GM12878 (cell line): Measurements from ENCODE around the gene TACR2. TPM values are rescaled to one million over a fixed set of nuclear protein-coding genes. Genes with fewer than 3 reads are reported as not detected.

ENCODE experiments used
- BRCA1 ChIP-seq: IDR thresholded peaks from 2 replicates; pipeline ENCODE4 v1.6.1; 2011; ENCODE audit warnings: low read depth, low read length, improper control_type of control experiment
- CBX3 ChIP-seq: fragments of 200-600 bp; sonication (generic); IDR thresholded peaks from 2 replicates; pipeline ENCODE4 v1.6.1; 2016; ENCODE audit warnings: low read depth, borderline replicate concordance
- ESRRA ChIP-seq: IDR thresholded peaks from 2 replicates; pipeline ENCODE4 v1.6.1; 2012; ENCODE audit warnings: mild to moderate bottlenecking, low read length, improper control_type of control experiment
- IKZF1 ChIP-seq: fragments of 450-650 bp; conservative IDR thresholded peaks from 2 replicates; pipeline ENCODE4 v1.6.1; 2017; ENCODE audit warnings: antibody characterized with exemption, mild to moderate bottlenecking
- MEF2B ChIP-seq: fragments of 450-650 bp; IDR thresholded peaks from 2 replicates; pipeline ENCODE4 v1.6.1; 2018; ENCODE audit warnings: mild to moderate bottlenecking, moderate library complexity; ENCODE audit not compliant: partially characterized antibody, poor library complexity, severe bottlenecking
- MYC ChIP-seq: IDR thresholded peaks from 2 replicates; pipeline ENCODE4 v1.6.1; 2011; ENCODE audit warnings: mild to moderate bottlenecking, low read length, moderate library complexity, inconsistent platforms; ENCODE audit not compliant: insufficient read depth, insufficient replicate concordance, insufficient read length, severe bottlenecking
- RB1 ChIP-seq: fragments of 450-650 bp; formaldehyde crosslinking; IDR thresholded peaks from 2 replicates; pipeline ENCODE4 v1.6.1; 2017; ENCODE audit warnings: mild to moderate bottlenecking, borderline replicate concordance
- TARDBP ChIP-seq: IDR thresholded peaks from 2 replicates; pipeline ENCODE4 v1.6.1; 2016; ENCODE audit warnings: borderline replicate concordance
- TCF12 ChIP-seq: IDR thresholded peaks from 2 replicates; pipeline ENCODE4 v1.6.1; 2011; ENCODE audit warnings: low read depth, mild to moderate bottlenecking, low read length
- ZBED1 ChIP-seq: IDR thresholded peaks from 2 replicates; pipeline ENCODE4 v1.6.1; 2016; ENCODE audit warnings: borderline replicate concordance
- ZNF622 ChIP-seq: fragments of 450-650 bp; IDR thresholded peaks from 2 replicates; pipeline ENCODE4 v1.6.1; 2017; ENCODE audit warnings: mild to moderate bottlenecking, inconsistent platforms
- ZSCAN29 ChIP-seq: fragments of 450-650 bp; IDR thresholded peaks from 2 replicates; pipeline ENCODE4 v1.6.1; 2017; ENCODE audit warnings: mild to moderate bottlenecking, moderate library complexity
- polyA plus RNA-seq, 11 experiments: library from polyadenylated mRNA; depleted of rRNA in 4 of 11; unstranded in 6 of 11; stranded (reverse) in 5 of 11; fragments of >200 nt; fragmentation: Nextera tagmentation in 4 of 11; fragmentation: Illumina TruSeq in 1 of 11; extraction: Ambion mirVana in 4 of 11; extraction: Trizol in 1 of 11; gene quantifications; 1 replicate in 1 of 11; 2 replicates in 10 of 11; pipeline versions ENCODE4 v1.2.1 to v1.2.3, GENCODE V29; 2011 to 2016; ENCODE audit warnings: inconsistent platforms in 2 of 11, missing spikeins in 2 of 11, low read depth in 1 of 11
- total RNA-seq, 4 experiments: library from RNA; depleted of rRNA in 3 of 4; stranded (reverse); fragments of >200 nt in 3 of 4; fragmentation: Illumina TruSeq in 1 of 4; extraction: Trizol in 1 of 4; gene quantifications; 2 replicates each; pipeline versions ENCODE4 v1.2.1 to v1.2.3, GENCODE V29; 2013 to 2021
- TF ChIP-seq, protein P1 (sequence below): fragments of 450-650 bp; IDR thresholded peaks from 2 replicates; pipeline ENCODE4 v1.6.1; 2017; ENCODE audit warnings: mild to moderate bottlenecking, moderate library complexity
- TF ChIP-seq, protein P2 (sequence below): IDR thresholded peaks from 2 replicates; pipeline ENCODE4 v1.6.1; 2012; ENCODE audit warnings: mild to moderate bottlenecking, low read depth, low read length

Gene TACR2
- total and polyA plus RNA-seq, 10 of the 15 experiments (the other 5 are each of a cell fraction or from before 2014, with no cell fraction given) = 0.11 TPM; not detected in 9

DNA sequence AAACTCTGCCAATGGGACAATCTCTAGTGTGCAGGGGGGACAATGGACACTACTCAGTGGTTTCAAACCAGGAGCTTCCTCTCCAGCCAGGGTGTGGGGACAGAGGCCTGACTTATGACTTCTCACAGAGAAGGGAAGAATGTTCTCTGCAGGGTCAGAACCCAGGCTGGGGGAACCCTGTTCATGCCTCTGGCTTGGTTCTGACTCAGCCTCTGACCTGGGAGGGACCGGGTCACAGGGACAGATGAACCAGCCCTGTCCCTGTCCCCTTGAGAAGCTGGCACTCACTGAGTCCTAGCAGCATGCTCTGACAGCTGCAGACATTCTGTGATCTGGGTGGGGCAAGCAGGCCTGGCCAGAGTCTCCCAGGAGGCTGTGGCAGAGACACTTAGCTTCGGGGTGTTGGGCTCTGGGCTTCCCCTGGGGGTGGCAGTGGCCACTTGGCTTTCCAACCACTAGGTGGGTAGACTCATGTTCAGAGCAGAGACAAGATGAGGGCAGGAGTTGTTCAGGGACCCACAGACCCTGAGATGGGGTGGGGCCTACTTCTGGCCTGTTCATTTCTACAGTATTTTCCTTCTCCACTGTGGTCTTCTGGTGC lies 48.2 kb upstream of the TACR2 start (continued):
- peak; percentile 43 for TF ChIP-seq MEF2B
- TF ChIP-seq, protein P1, sequence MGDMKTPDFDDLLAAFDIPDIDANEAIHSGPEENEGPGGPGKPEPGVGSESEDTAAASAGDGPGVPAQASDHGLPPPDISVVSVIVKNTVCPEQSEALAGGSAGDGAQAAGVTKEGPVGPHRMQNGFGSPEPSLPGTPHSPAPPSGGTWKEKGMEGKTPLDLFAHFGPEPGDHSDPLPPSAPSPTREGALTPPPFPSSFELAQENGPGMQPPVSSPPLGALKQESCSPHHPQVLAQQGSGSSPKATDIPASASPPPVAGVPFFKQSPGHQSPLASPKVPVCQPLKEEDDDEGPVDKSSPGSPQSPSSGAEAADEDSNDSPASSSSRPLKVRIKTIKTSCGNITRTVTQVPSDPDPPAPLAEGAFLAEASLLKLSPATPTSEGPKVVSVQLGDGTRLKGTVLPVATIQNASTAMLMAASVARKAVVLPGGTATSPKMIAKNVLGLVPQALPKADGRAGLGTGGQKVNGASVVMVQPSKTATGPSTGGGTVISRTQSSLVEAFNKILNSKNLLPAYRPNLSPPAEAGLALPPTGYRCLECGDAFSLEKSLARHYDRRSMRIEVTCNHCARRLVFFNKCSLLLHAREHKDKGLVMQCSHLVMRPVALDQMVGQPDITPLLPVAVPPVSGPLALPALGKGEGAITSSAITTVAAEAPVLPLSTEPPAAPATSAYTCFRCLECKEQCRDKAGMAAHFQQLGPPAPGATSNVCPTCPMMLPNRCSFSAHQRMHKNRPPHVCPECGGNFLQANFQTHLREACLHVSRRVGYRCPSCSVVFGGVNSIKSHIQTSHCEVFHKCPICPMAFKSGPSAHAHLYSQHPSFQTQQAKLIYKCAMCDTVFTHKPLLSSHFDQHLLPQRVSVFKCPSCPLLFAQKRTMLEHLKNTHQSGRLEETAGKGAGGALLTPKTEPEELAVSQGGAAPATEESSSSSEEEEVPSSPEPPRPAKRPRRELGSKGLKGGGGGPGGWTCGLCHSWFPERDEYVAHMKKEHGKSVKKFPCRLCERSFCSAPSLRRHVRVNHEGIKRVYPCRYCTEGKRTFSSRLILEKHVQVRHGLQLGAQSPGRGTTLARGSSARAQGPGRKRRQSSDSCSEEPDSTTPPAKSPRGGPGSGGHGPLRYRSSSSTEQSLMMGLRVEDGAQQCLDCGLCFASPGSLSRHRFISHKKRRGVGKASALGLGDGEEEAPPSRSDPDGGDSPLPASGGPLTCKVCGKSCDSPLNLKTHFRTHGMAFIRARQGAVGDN = peak; percentile 51
- no peak for TF ChIP-seq ZBED1
- TF ChIP-seq CBX3 = no peak
- TF ChIP-seq, protein P2, sequence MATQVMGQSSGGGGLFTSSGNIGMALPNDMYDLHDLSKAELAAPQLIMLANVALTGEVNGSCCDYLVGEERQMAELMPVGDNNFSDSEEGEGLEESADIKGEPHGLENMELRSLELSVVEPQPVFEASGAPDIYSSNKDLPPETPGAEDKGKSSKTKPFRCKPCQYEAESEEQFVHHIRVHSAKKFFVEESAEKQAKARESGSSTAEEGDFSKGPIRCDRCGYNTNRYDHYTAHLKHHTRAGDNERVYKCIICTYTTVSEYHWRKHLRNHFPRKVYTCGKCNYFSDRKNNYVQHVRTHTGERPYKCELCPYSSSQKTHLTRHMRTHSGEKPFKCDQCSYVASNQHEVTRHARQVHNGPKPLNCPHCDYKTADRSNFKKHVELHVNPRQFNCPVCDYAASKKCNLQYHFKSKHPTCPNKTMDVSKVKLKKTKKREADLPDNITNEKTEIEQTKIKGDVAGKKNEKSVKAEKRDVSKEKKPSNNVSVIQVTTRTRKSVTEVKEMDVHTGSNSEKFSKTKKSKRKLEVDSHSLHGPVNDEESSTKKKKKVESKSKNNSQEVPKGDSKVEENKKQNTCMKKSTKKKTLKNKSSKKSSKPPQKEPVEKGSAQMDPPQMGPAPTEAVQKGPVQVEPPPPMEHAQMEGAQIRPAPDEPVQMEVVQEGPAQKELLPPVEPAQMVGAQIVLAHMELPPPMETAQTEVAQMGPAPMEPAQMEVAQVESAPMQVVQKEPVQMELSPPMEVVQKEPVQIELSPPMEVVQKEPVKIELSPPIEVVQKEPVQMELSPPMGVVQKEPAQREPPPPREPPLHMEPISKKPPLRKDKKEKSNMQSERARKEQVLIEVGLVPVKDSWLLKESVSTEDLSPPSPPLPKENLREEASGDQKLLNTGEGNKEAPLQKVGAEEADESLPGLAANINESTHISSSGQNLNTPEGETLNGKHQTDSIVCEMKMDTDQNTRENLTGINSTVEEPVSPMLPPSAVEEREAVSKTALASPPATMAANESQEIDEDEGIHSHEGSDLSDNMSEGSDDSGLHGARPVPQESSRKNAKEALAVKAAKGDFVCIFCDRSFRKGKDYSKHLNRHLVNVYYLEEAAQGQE = no peak
- no peak for TF ChIP-seq TARDBP
- no peak for TF ChIP-seq ZSCAN29
- 0 out of 2 replicates have a peak, but pooled peaks have one; percentile 8 for TF ChIP-seq TCF12
- TF ChIP-seq ZNF622 = no peak
- no peak for TF ChIP-seq BRCA1
- no peak for TF ChIP-seq MYC
- TF ChIP-seq RB1 = no peak
- no peak for TF ChIP-seq ESRRA
- TF ChIP-seq IKZF1 = peak; percentile 35
